ENCODE results near the gene PCK1. TPM values are rescaled to one million over a fixed set of nuclear protein-coding genes. Genes with fewer than 3 reads are reported as not detected.

The PCK1 gene
- total RNA-seq, 2 donors from 2014 or later: not detected

DNA sequence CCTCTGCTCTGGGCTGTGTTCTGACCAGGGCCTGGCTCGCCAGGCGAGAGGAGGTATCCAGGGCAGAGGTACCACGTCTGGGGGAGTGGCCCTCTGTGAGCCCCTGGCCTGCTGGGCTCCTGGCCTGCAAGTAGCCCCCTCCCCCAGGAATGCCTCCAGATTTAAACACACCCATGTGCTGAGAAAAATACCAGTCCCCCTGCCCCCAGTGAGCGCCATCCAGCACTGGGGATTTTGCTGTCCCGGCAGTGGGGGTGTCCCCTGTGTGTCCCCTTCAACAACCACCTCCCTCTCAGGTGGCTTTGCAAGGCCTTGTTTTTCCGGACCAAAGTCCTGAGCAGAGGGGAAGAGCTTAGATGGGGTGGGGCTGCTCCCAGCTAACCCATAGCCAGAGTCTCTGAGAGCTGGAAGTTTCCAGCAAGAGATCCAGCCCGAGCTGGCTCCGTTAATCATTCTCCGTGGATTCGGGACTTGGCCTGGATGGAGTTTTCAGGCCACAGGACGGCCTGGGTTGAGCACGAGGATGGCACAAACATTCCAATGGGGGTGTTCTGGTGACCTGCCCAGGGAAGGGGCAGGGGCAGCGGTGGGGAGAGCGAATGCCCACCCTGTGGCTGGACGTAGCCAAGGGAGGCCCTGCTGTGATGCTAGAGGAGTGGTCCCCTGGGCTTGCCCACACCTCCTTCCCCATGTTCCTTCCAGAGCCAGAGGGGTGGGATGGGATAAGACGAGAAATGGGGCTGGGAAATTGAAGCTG lies 29.0 kb downstream of the PCK1 start:
- no peak for TF ChIP-seq CTCF (conservative IDR thresholded peaks at IDR 0.05)
- Mint-ChIP-seq H3K4me1 (no peaks in the 10 kb centered on the region), H3K27ac (no peak overlapping the region), H3K4me3 (no peak overlapping the region), H3K9me3 (peaks cover 9% of the 10 kb centered on the region), H3K27me3 (ENCODE audit: insufficient read depth) (no peaks in the 10 kb centered on the region), H3K36me3 (ENCODE audit: low read depth) (no peaks in the 10 kb centered on the region)
- 86 to 93% methylated on average over 6 to 16 of the region's 16 CpGs for WGBS, 2 experiments (ENCODE audit: insufficient coverage in 1 of 2, insufficient read length in 1 of 2)
- no peaks in the 10 kb centered on the region for H3K4me1 ChIP-seq (ENCODE audit: control insufficient read depth, insufficient read depth, low read length)
- DNase-seq: peak; percentile 53
- no peak overlapping the region for H3K4me3 ChIP-seq (ENCODE audit: low read length)
- no peaks in the 10 kb centered on the region for H3K9me3 ChIP-seq (ENCODE audit: control insufficient read depth, low read length)
- H3K27me3 ChIP-seq (ENCODE audit: control insufficient read depth, insufficient read depth, low read length, poor library complexity, severe bottlenecking): no peaks in the 10 kb centered on the region
- H3K36me3 ChIP-seq (ENCODE audit: control insufficient read depth, insufficient read depth, low read length): no peaks in the 10 kb centered on the region
- no peak overlapping the region for H3K9ac ChIP-seq (ENCODE audit: extremely low read depth, low read length, poor library complexity, severe bottlenecking)
- H3K27ac ChIP-seq (ENCODE audit: low read depth, low read length): no peak overlapping the region

- Histone ChIP-seq H3K27me3 (ENCODE audit: control insufficient read depth, insufficient read depth, low read length, poor library complexity, severe bottlenecking) (no peaks in the 10 kb centered on the region), H3K36me3 (ENCODE audit: control insufficient read depth, insufficient read depth, low read length) (no peaks in the 10 kb centered on the region), H3K27ac (ENCODE audit: low read depth, low read length) (no peak overlapping the region), H3K9ac (ENCODE audit: extremely low read depth, low read length, poor library complexity, severe bottlenecking) (no peak overlapping the region), H3K4me3 (ENCODE audit: low read length) (no peak overlapping the region), H3K4me1 (ENCODE audit: control insufficient read depth, insufficient read depth, low read length) (no peaks in the 10 kb centered on the region), H3K9me3 (ENCODE audit: control insufficient read depth, low read length) (no peaks in the 10 kb centered on the region)
- Mint-ChIP-seq H3K4me3 (no peak overlapping the region), H3K36me3 (ENCODE audit: low read depth) (no peaks in the 10 kb centered on the region), H3K4me1 (no peaks in the 10 kb centered on the region), H3K9me3 (peaks cover 9% of the 10 kb centered on the region), H3K27ac (no peak overlapping the region), H3K27me3 (ENCODE audit: insufficient read depth) (no peaks in the 10 kb centered on the region)
- no peak for TF ChIP-seq CTCF (conservative IDR thresholded peaks at IDR 0.05)
- WGBS, 2 experiments (ENCODE audit: insufficient coverage in 1 of 2, insufficient read length in 1 of 2): 90 to 95% methylated on average over 10 to 18 of the region's 18 CpGs
- no peak for DNase-seq
Measured at GRCh38 chr20:57590485-57591288, 29.8 kb downstream of the PCK1 start.

- 87 to 90% methylated on average over 4 to 15 of the region's 15 CpGs for WGBS, 2 experiments (ENCODE audit: insufficient coverage in 1 of 2, insufficient read length in 1 of 2)
Measured at GRCh38 chr20:57591289-57592229, 30.6 kb downstream of the PCK1 start.

More at GRCh38 chr20:57591289-57592229, 30.6 kb downstream of the PCK1 start:
- Mint-ChIP-seq H3K36me3 (ENCODE audit: low read depth) (no peaks in the 10 kb centered on the region), H3K27me3 (ENCODE audit: insufficient read depth) (no peaks in the 10 kb centered on the region), H3K4me3 (no peak overlapping the region), H3K27ac (no peak overlapping the region), H3K4me1 (no peaks in the 10 kb centered on the region), H3K9me3 (peaks cover 9% of the 10 kb centered on the region)
- no peak for TF ChIP-seq CTCF (conservative IDR thresholded peaks at IDR 0.05)
- H3K36me3 ChIP-seq (ENCODE audit: control insufficient read depth, insufficient read depth, low read length): no peaks in the 10 kb centered on the region
- H3K27me3 ChIP-seq (ENCODE audit: control insufficient read depth, insufficient read depth, low read length, poor library complexity, severe bottlenecking): no peaks in the 10 kb centered on the region
- H3K9me3 ChIP-seq (ENCODE audit: control insufficient read depth, low read length): no peaks in the 10 kb centered on the region
- H3K4me3 ChIP-seq (ENCODE audit: low read length): no peak overlapping the region
- no peak for DNase-seq
- H3K4me1 ChIP-seq (ENCODE audit: control insufficient read depth, insufficient read depth, low read length): no peaks in the 10 kb centered on the region
- H3K27ac ChIP-seq (ENCODE audit: low read depth, low read length): no peak overlapping the region
- H3K9ac ChIP-seq (ENCODE audit: extremely low read depth, low read length, poor library complexity, severe bottlenecking): no peak overlapping the region

Measured in endodermal cell (in vitro differentiated cells).